ENCODE results near the gene DNPEP.

The DNPEP gene

DNA sequence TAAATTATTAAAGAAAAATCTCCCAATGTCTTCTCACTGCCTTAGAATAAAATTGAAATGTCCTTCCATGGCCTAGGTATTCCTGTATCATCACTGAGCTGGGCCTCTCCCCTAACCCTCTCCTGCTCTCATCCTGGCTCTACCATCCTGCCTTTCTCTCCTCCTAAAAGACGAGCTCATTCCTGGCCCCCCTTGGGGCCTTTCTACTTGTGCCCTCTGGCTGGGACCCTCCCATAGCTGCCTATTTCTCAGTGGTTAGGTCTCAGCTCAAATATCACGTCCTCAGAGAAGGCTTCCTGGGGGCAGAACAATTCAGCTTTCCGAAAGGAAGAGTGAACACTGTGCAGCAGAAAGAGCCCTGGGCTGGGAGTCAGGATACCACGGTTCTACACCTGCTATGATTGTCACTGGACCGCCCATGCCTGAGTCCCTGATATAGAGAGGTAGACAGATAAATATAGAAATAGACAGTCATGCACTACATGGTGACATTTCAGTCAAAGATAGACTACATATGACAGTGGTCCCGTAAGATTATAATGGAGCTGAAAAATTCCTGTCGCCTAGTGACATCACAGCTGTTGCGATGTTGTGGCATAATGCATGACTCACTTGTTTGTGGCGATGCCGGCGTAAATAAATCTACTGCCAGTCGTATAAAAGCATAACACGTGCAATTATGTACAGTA lies 9.4 kb downstream of the DNPEP start:
- ATAC-seq = no peak
- no peak for TF ChIP-seq ARNTL (CRISPR knock-in tag; IDR thresholded peaks at IDR 0.05; ENCODE audit: borderline replicate concordance, low read depth)
- TF ChIP-seq BACH2 (CRISPR knock-in tag; IDR thresholded peaks at IDR 0.05; ENCODE audit: borderline replicate concordance) = no peak
- TF ChIP-seq ZFP3 (CRISPR knock-in tag; IDR thresholded peaks at IDR 0.05) = no peak
- TF ChIP-seq CSDC2 (CRISPR knock-in tag; IDR thresholded peaks at IDR 0.05) = no peak
- no peak for TF ChIP-seq TOX (CRISPR knock-in tag; IDR thresholded peaks at IDR 0.05; ENCODE audit: borderline replicate concordance)
- TF ChIP-seq, protein P1, sequence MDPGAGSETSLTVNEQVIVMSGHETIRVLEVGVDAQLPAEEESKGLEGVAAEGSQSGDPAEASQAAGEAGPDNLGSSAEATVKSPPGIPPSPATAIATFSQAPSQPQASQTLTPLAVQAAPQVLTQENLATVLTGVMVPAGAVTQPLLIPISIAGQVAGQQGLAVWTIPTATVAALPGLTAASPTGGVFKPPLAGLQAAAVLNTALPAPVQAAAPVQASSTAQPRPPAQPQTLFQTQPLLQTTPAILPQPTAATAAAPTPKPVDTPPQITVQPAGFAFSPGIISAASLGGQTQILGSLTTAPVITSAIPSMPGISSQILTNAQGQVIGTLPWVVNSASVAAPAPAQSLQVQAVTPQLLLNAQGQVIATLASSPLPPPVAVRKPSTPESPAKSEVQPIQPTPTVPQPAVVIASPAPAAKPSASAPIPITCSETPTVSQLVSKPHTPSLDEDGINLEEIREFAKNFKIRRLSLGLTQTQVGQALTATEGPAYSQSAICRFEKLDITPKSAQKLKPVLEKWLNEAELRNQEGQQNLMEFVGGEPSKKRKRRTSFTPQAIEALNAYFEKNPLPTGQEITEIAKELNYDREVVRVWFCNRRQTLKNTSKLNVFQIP (CRISPR knock-in tag; IDR thresholded peaks at IDR 0.05; ENCODE audit: borderline replicate concordance, low read depth) = no peak
- TF ChIP-seq ZC3H10 (CRISPR knock-in tag; IDR thresholded peaks at IDR 0.05) = no peak
- no peak for TF ChIP-seq SNAI2 (CRISPR knock-in tag; IDR thresholded peaks at IDR 0.05)
- TF ChIP-seq ZNF8 (CRISPR knock-in tag; IDR thresholded peaks at IDR 0.05) = no peak

DNA sequence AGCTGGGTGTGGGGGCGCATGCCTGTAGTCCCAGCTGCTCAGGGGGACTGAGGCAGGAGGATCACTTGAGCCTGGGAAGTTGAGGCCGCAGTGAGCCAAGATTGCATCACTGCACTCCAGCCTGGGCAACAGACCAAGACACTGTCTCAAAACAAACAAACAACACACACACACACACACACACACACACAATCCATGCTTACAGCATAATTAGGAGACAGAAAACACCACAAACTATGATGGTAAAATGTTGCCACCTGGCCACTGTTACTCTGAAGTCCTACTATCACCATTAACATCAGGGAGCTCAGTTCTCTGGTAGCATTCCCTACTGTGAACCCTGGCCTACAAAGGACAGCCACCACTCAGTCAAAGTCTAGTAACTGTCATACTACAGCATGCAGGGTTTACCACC lies 18.3 kb downstream of the DNPEP start:
- ATAC-seq = peak; percentile 45

DNA sequence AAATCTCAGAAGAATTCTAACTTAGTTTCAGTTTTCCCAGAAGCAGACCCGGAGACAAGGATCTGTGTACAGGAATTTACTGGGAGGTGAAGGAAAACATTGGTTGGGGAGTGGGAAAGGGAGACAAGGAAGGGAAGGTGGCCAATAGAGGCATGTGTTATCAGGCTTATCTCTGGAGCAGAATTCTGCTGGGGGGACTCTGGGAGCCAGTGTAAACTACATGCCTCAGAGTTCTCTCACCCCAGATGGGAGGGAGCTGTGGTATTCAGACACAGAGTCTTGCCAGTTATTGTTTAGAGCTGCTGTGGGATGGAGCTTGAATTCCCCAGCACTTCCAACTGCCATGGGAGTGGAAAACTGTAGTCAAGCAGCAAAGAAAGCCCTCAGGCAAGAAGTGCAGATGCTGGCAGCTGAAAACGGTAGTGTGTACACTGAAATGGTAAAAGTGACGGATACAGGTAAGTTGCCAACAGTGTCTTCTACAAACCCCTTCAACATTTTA lies 19.0 kb downstream of the DNPEP start:
- ATAC-seq = peak; percentile 94
- TF ChIP-seq ISL1 (CRISPR knock-in tag; IDR thresholded peaks at IDR 0.05) = peak; percentile 58
- TF ChIP-seq GLIS3 (CRISPR knock-in tag; IDR thresholded peaks at IDR 0.05) = no peak
- TF ChIP-seq ZFP3 (CRISPR knock-in tag; IDR thresholded peaks at IDR 0.05) = no peak
- TF ChIP-seq, protein P2, sequence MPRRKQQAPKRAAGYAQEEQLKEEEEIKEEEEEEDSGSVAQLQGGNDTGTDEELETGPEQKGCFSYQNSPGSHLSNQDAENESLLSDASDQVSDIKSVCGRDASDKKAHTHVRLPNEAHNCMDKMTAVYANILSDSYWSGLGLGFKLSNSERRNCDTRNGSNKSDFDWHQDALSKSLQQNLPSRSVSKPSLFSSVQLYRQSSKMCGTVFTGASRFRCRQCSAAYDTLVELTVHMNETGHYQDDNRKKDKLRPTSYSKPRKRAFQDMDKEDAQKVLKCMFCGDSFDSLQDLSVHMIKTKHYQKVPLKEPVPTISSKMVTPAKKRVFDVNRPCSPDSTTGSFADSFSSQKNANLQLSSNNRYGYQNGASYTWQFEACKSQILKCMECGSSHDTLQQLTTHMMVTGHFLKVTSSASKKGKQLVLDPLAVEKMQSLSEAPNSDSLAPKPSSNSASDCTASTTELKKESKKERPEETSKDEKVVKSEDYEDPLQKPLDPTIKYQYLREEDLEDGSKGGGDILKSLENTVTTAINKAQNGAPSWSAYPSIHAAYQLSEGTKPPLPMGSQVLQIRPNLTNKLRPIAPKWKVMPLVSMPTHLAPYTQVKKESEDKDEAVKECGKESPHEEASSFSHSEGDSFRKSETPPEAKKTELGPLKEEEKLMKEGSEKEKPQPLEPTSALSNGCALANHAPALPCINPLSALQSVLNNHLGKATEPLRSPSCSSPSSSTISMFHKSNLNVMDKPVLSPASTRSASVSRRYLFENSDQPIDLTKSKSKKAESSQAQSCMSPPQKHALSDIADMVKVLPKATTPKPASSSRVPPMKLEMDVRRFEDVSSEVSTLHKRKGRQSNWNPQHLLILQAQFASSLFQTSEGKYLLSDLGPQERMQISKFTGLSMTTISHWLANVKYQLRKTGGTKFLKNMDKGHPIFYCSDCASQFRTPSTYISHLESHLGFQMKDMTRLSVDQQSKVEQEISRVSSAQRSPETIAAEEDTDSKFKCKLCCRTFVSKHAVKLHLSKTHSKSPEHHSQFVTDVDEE (CRISPR knock-in tag; IDR thresholded peaks at IDR 0.05) = no peak
- TF ChIP-seq CSDC2 (CRISPR knock-in tag; IDR thresholded peaks at IDR 0.05) = no peak
- TF ChIP-seq ZNF8 (CRISPR knock-in tag; IDR thresholded peaks at IDR 0.05) = peak; percentile 46; the same call in 1 of the 2 replicates
- TF ChIP-seq, protein P3, sequence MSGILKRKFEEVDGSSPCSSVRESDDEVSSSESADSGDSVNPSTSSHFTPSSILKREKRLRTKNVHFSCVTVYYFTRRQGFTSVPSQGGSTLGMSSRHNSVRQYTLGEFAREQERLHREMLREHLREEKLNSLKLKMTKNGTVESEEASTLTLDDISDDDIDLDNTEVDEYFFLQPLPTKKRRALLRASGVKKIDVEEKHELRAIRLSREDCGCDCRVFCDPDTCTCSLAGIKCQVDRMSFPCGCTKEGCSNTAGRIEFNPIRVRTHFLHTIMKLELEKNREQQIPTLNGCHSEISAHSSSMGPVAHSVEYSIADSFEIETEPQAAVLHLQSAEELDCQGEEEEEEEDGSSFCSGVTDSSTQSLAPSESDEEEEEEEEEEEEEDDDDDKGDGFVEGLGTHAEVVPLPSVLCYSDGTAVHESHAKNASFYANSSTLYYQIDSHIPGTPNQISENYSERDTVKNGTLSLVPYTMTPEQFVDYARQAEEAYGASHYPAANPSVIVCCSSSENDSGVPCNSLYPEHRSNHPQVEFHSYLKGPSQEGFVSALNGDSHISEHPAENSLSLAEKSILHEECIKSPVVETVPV (CRISPR knock-in tag; IDR thresholded peaks at IDR 0.05) = no peak

More for the DNA sequence above, 18.3 kb downstream of the DNPEP start:
- TF ChIP-seq ZNF8 (CRISPR knock-in tag; IDR thresholded peaks at IDR 0.05) (no peak), RARB (CRISPR knock-in tag; IDR thresholded peaks at IDR 0.05) (no peak), ZC3H10 (CRISPR knock-in tag; IDR thresholded peaks at IDR 0.05) (no peak), ZFP3 (CRISPR knock-in tag; IDR thresholded peaks at IDR 0.05) (no peak), OSR1 (CRISPR knock-in tag; IDR thresholded peaks at IDR 0.05) (no peak), ZNF565 (CRISPR knock-in tag; conservative IDR thresholded peaks at IDR 0.05; ENCODE audit: low read depth) (no peak), GLIS3 (CRISPR knock-in tag; IDR thresholded peaks at IDR 0.05) (no peak), ARNTL (CRISPR knock-in tag; IDR thresholded peaks at IDR 0.05; ENCODE audit: borderline replicate concordance, low read depth) (no peak), ZNF70 (CRISPR knock-in tag; IDR thresholded peaks at IDR 0.05) (no peak), ISL1 (CRISPR knock-in tag; IDR thresholded peaks at IDR 0.05) (no peak), BACH2 (CRISPR knock-in tag; IDR thresholded peaks at IDR 0.05; ENCODE audit: borderline replicate concordance) (no peak), TOX (CRISPR knock-in tag; IDR thresholded peaks at IDR 0.05; ENCODE audit: borderline replicate concordance) (no peak), TCF4 (CRISPR knock-in tag; IDR thresholded peaks at IDR 0.05; ENCODE audit: borderline replicate concordance) (no peak), ESRRG (CRISPR knock-in tag; IDR thresholded peaks at IDR 0.05) (no peak)
- TF ChIP-seq, protein P1 (CRISPR knock-in tag; IDR thresholded peaks at IDR 0.05; ENCODE audit: borderline replicate concordance, low read depth) = no peak
- TF ChIP-seq, protein P2 (CRISPR knock-in tag; IDR thresholded peaks at IDR 0.05) = no peak

Data from SK-N-SH treated with all-trans-retinoic acid at 6 μM for 48 hours (cell line).